ENCODE results near the gene TLK2.

DNA sequence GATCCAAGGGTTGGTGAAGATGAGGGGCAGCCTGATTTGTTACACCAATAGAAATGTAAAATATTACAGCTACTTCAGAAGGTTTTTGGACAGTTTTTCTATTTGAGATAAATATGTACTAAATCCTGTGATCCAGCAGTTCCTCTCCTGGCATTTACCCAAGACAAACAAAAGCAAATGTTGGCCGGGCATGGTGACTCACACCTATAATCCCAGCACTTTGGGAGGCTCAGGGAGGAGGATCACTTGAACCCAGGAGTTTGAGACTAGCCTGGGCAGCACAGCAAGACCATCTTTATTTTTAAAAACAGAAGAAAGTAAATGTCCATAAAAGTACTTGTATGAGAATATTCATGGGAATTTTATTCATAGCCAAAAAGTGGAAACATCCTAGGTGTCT, 84.0 kb downstream of the TLK2 start:
- TF ChIP-seq, protein P1, sequence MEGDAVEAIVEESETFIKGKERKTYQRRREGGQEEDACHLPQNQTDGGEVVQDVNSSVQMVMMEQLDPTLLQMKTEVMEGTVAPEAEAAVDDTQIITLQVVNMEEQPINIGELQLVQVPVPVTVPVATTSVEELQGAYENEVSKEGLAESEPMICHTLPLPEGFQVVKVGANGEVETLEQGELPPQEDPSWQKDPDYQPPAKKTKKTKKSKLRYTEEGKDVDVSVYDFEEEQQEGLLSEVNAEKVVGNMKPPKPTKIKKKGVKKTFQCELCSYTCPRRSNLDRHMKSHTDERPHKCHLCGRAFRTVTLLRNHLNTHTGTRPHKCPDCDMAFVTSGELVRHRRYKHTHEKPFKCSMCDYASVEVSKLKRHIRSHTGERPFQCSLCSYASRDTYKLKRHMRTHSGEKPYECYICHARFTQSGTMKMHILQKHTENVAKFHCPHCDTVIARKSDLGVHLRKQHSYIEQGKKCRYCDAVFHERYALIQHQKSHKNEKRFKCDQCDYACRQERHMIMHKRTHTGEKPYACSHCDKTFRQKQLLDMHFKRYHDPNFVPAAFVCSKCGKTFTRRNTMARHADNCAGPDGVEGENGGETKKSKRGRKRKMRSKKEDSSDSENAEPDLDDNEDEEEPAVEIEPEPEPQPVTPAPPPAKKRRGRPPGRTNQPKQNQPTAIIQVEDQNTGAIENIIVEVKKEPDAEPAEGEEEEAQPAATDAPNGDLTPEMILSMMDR (conservative IDR thresholded peaks at IDR 0.05 in 1 of 2, IDR thresholded peaks at IDR 0.05 in 1 of 2; ENCODE audit: extremely low read depth in 1 of 2, insufficient read depth in 1 of 2, low read depth in 1 of 2, low read length in 2 of 2) = no peak
- TF ChIP-seq EZH2 (IDR thresholded peaks at IDR 0.05; ENCODE audit: borderline replicate concordance, low read length) = no peak
